Astrocyte (in vitro differentiated cells and primary cell): ENCODE measurements around the gene PDCD1.

Source experiments
- CTCF ChIP-seq: IDR thresholded peaks from 2 replicates; pipeline ENCODE4 v1.5.1; 2011; ENCODE audit warnings: low read depth, mild to moderate bottlenecking, inconsistent platforms, low read length, moderate library complexity; ENCODE audit not compliant: insufficient read depth
- EZH2 ChIP-seq: IDR thresholded peaks from 2 replicates; pipeline ENCODE4 v1.6.1; 2012; ENCODE audit warnings: mild to moderate bottlenecking, low read length, inconsistent platforms; ENCODE audit not compliant: insufficient read depth

DNA sequence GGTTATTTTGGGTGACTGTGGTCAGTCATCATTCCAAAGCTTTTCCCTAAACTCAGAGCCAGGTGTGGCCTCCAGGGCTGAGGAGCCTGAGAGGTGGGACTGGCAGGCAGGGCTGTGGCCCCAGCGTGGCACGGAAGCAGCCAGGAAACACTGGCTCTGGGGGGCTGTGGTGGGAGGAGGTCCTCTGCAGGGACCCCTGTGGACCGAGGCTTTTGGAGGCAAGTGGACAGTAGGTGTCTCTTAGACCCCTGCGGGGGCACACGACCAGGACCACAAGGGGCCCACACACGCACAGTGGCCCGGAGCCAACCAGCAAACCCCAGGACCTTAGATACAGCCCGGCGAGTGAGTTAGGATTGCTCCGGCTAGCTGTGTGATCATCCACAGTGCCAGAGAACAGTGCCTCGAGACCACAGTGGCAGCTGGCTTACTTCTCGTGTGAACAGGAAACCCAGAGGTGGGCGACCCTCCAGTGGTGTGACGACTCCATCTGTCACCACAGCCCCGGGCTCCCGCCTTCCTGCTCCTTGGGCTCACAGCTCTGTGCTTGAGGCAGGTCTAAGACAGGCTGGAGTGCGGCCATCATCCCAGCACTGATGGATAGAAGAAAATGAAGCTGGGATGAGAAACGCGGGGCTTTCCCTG is 9.2 kb upstream of the PDCD1 start:
- TF ChIP-seq CTCF (no peak), EZH2 (peak; percentile 37)
